ENCODE measurements around the gene MBD5. TPM values are rescaled to one million over a fixed set of nuclear protein-coding genes. Genes with fewer than 3 reads are reported as not detected.

The MBD5 gene
- total RNA-seq, 1 experiment from 2014 or later = 33.7 TPM

DNA sequence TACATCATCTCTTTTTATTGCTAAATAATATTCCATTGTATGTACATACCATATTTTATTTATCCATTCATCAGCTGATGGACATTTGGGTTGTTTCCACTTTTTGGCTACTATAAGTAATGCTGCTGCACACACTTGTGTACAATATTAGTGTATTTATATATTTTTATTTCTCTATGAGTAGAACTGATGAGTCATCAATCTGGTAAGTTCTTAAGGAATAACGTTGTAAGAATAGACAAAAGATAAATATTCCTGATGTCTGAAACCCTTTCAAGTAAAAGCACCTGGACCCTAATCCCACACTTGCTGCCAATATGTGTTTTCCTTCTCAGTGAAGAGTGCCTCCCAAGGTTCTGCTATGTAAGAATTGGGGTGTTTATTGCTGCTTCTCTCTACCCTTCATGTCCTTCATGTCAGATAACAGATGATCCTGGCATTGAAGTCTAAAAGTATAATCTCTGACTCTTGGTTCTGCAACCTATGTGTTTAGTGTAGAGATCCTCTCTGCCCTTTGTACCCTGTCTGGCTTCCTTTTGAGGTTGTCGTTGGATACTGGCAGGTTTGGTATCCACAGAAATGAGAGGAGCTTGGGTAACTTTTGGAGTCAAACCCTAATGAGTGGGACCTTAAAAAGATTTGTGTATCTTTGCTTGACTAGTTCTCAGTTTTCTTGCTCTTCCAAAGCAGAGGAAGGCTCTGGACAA, 330.7 kb downstream of the MBD5 start (continued):
- TF ChIP-seq, protein P1, sequence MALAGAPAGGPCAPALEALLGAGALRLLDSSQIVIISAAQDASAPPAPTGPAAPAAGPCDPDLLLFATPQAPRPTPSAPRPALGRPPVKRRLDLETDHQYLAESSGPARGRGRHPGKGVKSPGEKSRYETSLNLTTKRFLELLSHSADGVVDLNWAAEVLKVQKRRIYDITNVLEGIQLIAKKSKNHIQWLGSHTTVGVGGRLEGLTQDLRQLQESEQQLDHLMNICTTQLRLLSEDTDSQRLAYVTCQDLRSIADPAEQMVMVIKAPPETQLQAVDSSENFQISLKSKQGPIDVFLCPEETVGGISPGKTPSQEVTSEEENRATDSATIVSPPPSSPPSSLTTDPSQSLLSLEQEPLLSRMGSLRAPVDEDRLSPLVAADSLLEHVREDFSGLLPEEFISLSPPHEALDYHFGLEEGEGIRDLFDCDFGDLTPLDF (CRISPR knock-in tag; IDR thresholded peaks at IDR 0.05) = no peak
- TF ChIP-seq OVOL2 (CRISPR knock-in tag; IDR thresholded peaks at IDR 0.05; ENCODE audit: borderline replicate concordance) = no peak
- no peak for TF ChIP-seq TEAD1 (CRISPR knock-in tag; IDR thresholded peaks at IDR 0.05)
- TF ChIP-seq, protein P2, sequence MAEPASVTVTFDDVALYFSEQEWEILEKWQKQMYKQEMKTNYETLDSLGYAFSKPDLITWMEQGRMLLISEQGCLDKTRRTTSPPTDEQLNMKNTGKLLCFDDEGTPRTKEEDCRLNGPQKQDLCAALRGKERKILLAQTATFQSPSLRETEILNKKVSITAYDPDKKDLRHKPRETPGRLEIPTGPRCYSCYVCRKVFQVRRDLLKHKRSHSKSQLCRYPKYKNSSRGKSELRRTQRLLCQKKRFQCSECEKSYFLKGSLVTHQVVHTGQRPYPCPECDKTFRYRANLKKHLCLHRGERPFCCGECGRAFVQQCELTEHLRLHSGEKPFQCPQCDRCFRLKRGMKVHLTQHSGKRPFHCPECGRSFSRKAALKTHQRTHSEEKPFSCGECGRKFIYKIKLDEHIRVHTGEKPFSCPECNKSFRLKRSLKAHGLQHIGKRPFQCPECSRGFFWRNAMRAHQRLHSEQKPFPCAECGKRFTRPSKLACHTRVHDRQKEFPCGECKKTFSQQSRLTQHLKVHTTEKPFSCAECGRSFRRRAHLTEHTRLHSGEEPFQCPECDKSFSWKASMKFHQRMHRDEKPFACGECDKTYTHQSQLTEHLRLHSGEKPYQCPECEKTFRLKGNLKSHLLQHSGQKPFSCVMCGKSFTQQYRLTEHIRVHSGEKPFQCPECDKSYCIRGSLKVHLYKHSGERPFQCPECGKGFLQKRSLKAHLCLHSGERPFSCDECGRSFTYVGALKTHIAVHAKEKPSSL (CRISPR knock-in tag; conservative IDR thresholded peaks at IDR 0.05) = no peak
- TF ChIP-seq NR3C1 (CRISPR knock-in tag; conservative IDR thresholded peaks at IDR 0.05; ENCODE audit: low read depth) = no peak
- no peak for TF ChIP-seq USF1 (CRISPR knock-in tag; IDR thresholded peaks at IDR 0.05)
- TF ChIP-seq ZNF263 (CRISPR knock-in tag; IDR thresholded peaks at IDR 0.05; ENCODE audit: low read depth) = no peak

DNA sequence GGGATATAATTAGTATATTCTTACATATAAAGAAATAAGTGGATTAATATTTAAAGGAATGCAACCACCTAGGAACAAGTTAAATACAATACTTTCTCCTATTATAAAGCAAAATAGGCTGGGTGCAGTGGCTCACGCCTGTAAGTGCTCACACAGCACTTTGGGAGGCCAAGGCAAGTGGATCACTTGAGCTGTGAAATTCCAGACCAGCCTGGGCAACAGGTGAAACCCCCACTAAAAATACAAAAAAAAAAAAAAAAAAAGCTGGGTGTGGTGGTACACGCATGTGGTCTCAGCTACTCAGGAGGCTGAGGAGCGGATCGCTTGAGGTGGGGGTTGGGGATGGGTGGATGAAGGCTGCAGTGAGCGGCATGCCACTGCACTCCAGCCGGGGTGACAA, 337.5 kb downstream of the MBD5 start:
- Mint-ChIP-seq H3K27ac (no peak overlapping the region), H3K9me3 (peaks cover 22% of the 10 kb centered on the region), H3K4me3 (no peak overlapping the region), H3K4me1 (peaks cover 25% of the 10 kb centered on the region), H3K27me3 (ENCODE audit: low read depth) (peaks cover 3% of the 10 kb centered on the region; the same call in 1 of the 2 replicates), H3K36me3 (peaks cover 19% of the 10 kb centered on the region)
- no peak for DNase-seq (ENCODE audit: low spot score)
- POLR2A ChIA-PET = interaction anchor here (0.6 kb wide), 1 partner anchor 134 kb away, joined by 5 read pairs; no protein-coding TSS in a partner anchor
- ATAC-seq = peak; percentile 50
- TF ChIP-seq MXD4 (CRISPR knock-in tag; IDR thresholded peaks at IDR 0.05; ENCODE audit: borderline replicate concordance) (no peak), GTF2I (CRISPR knock-in tag; conservative IDR thresholded peaks at IDR 0.05) (no peak), STAT6 (CRISPR knock-in tag; conservative IDR thresholded peaks at IDR 0.05; ENCODE audit: low read depth) (no peak), USF1 (CRISPR knock-in tag; IDR thresholded peaks at IDR 0.05) (no peak), NR2C2 (CRISPR knock-in tag; IDR thresholded peaks at IDR 0.05) (no peak)
- TF ChIP-seq, protein P3, sequence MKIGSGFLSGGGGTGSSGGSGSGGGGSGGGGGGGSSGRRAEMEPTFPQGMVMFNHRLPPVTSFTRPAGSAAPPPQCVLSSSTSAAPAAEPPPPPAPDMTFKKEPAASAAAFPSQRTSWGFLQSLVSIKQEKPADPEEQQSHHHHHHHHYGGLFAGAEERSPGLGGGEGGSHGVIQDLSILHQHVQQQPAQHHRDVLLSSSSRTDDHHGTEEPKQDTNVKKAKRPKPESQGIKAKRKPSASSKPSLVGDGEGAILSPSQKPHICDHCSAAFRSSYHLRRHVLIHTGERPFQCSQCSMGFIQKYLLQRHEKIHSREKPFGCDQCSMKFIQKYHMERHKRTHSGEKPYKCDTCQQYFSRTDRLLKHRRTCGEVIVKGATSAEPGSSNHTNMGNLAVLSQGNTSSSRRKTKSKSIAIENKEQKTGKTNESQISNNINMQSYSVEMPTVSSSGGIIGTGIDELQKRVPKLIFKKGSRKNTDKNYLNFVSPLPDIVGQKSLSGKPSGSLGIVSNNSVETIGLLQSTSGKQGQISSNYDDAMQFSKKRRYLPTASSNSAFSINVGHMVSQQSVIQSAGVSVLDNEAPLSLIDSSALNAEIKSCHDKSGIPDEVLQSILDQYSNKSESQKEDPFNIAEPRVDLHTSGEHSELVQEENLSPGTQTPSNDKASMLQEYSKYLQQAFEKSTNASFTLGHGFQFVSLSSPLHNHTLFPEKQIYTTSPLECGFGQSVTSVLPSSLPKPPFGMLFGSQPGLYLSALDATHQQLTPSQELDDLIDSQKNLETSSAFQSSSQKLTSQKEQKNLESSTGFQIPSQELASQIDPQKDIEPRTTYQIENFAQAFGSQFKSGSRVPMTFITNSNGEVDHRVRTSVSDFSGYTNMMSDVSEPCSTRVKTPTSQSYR (CRISPR knock-in tag; IDR thresholded peaks at IDR 0.05) = no peak
- TF ChIP-seq, protein P4, sequence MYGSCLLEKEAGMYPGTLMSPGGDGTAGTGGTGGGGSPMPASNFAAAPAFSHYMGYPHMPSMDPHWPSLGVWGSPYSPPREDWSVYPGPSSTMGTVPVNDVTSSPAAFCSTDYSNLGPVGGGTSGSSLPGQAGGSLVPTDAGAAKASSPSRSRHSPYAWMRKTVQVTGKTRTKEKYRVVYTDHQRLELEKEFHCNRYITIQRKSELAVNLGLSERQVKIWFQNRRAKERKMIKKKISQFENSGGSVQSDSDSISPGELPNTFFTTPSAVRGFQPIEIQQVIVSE (CRISPR knock-in tag; IDR thresholded peaks at IDR 0.05; ENCODE audit: borderline replicate concordance) = no peak
- TF ChIP-seq, protein P5, sequence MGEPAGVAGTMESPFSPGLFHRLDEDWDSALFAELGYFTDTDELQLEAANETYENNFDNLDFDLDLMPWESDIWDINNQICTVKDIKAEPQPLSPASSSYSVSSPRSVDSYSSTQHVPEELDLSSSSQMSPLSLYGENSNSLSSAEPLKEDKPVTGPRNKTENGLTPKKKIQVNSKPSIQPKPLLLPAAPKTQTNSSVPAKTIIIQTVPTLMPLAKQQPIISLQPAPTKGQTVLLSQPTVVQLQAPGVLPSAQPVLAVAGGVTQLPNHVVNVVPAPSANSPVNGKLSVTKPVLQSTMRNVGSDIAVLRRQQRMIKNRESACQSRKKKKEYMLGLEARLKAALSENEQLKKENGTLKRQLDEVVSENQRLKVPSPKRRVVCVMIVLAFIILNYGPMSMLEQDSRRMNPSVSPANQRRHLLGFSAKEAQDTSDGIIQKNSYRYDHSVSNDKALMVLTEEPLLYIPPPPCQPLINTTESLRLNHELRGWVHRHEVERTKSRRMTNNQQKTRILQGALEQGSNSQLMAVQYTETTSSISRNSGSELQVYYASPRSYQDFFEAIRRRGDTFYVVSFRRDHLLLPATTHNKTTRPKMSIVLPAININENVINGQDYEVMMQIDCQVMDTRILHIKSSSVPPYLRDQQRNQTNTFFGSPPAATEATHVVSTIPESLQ (CRISPR knock-in tag; IDR thresholded peaks at IDR 0.05) = no peak
- CTCF ChIA-PET = interaction anchor here (0.5 kb wide), 2 partner anchors 146 to 338 kb away, joined by 3 read pairs; partner anchors contain the start of genes MBD5 and ORC4
